GM21515 (cell line): ENCODE data around the gene UGGT1.

Experiments used
- ATAC-seq: cut with Tn5 transposase; IDR thresholded peaks from one replicate; pipeline ENCODE4 v1.9.1; 2021; ENCODE audit not compliant: unreplicated experiment

Gene UGGT1

GRCh38 chr2:128090945-128091725, at the start of gene UGGT1:
Gene UGGT1, plus strand, starts transcription at chr2:128091200. Its CDS starts 158 bp downstream, at chr2:128091358.
- peak; percentile 92 for ATAC-seq

- no peak for ATAC-seq
Measured at GRCh38 chr2:128041561-128041960, 49.4 kb upstream of the UGGT1 start.

- ATAC-seq = no peak
Measured at GRCh38 chr2:128043041-128043440, 48.0 kb upstream of the UGGT1 start.

- no peak for ATAC-seq
Measured at GRCh38 chr2:128053331-128053730, 37.7 kb upstream of the UGGT1 start.

- ATAC-seq = no peak
Measured at GRCh38 chr2:128054104-128054885, 36.7 kb upstream of the UGGT1 start.

- no peak for ATAC-seq
Measured at GRCh38 chr2:128057334-128057733, 33.7 kb upstream of the UGGT1 start.

- ATAC-seq = no peak
Measured at GRCh38 chr2:128058114-128058513, 32.9 kb upstream of the UGGT1 start.

- no peak for ATAC-seq
Measured at GRCh38 chr2:128062571-128062970, 28.4 kb upstream of the UGGT1 start.

GRCh38 chr2:128064353-128064752, 26.6 kb upstream of the UGGT1 start:
- no peak for ATAC-seq

GRCh38 chr2:128069769-128070168, 21.2 kb upstream of the UGGT1 start:
- ATAC-seq = no peak

GRCh38 chr2:128073278-128073677, 17.7 kb upstream of the UGGT1 start:
- ATAC-seq = no peak

GRCh38 chr2:128076461-128077106, 14.4 kb upstream of the UGGT1 start:
- no peak for ATAC-seq

- ATAC-seq = no peak
Measured at GRCh38 chr2:128084757-128085156, 6.2 kb upstream of the UGGT1 start.

- ATAC-seq = no peak
Measured at GRCh38 chr2:128086244-128086643, 4.8 kb upstream of the UGGT1 start.

- ATAC-seq = no peak
Measured at GRCh38 chr2:128090575-128090944, 440 bp upstream of the UGGT1 start.

GRCh38 chr2:128091726-128092080, 703 bp downstream of the UGGT1 start:
- peak; percentile 3 for ATAC-seq

GRCh38 chr2:128092656-128093055, 1.7 kb downstream of the UGGT1 start:
- ATAC-seq = no peak

GRCh38 chr2:128093762-128094161, 2.8 kb downstream of the UGGT1 start:
- no peak for ATAC-seq

GRCh38 chr2:128095201-128095600, 4.2 kb downstream of the UGGT1 start:
- no peak for ATAC-seq

- ATAC-seq = no peak
Measured at GRCh38 chr2:128103407-128103806, 12.4 kb downstream of the UGGT1 start.

GRCh38 chr2:128105072-128105471, 14.1 kb downstream of the UGGT1 start:
- no peak for ATAC-seq

GRCh38 chr2:128108166-128108565, 17.2 kb downstream of the UGGT1 start:
- ATAC-seq = no peak
